Effector CD8-positive, alpha-beta T cell (primary cell): ENCODE measurements around the gene PRSS22.

Experiments used
- DNase-seq: peaks from one replicate; lab custom pipeline; 2025; lab: John Stamatoyannopoulos, UW
- total RNA-seq, 4 experiments: gene quantifications; one replicate each; lab custom pipeline; 2026; lab: John Stamatoyannopoulos, UW

Gene PRSS22
- 0.09 to 0.78 (median 0.43) reads per million in 4 experiments for total RNA-seq

GRCh38 chr16:2857451-2858244 is at the start of gene PRSS22:
Gene PRSS22, minus strand, starts transcription at chr16:2858170. Its CDS starts 66 bp downstream, at chr16:2858104.
- DNase-seq, result no peak

- DNase-seq, result peak; percentile 27
Measured at GRCh38 chr16:2907084-2907753, 49.2 kb upstream of the PRSS22 start.

- DNase-seq, result no peak
Measured at GRCh38 chr16:2905988-2906387, 48.0 kb upstream of the PRSS22 start.

- peak; percentile 89 for DNase-seq
Measured at GRCh38 chr16:2905241-2905987, 47.4 kb upstream of the PRSS22 start.

GRCh38 chr16:2904922-2905240 is 46.9 kb upstream of the PRSS22 start:
- no peak for DNase-seq

GRCh38 chr16:2904100-2904921 is 46.3 kb upstream of the PRSS22 start:
- peak; percentile 47 for DNase-seq

GRCh38 chr16:2902337-2903130 is 44.6 kb upstream of the PRSS22 start:
- DNase-seq, result no peak

- no peak for DNase-seq
Measured at GRCh38 chr16:2900526-2901075, 42.6 kb upstream of the PRSS22 start.

GRCh38 chr16:2899564-2900072 is 41.6 kb upstream of the PRSS22 start:
- no peak for DNase-seq

- no peak for DNase-seq
Measured at GRCh38 chr16:2898831-2899563, 41.0 kb upstream of the PRSS22 start.

- DNase-seq, result no peak
Measured at GRCh38 chr16:2897110-2897509, 39.1 kb upstream of the PRSS22 start.

GRCh38 chr16:2896480-2897010 is 38.6 kb upstream of the PRSS22 start:
- DNase-seq, result no peak

GRCh38 chr16:2895813-2896212 is 37.8 kb upstream of the PRSS22 start:
- DNase-seq, result no peak

- DNase-seq, result no peak
Measured at GRCh38 chr16:2894231-2894630, 36.3 kb upstream of the PRSS22 start.

- no peak for DNase-seq
Measured at GRCh38 chr16:2884041-2884451, 26.1 kb upstream of the PRSS22 start.

GRCh38 chr16:2883458-2883908 is 25.5 kb upstream of the PRSS22 start:
- DNase-seq, result no peak

GRCh38 chr16:2882650-2883457 is 24.9 kb upstream of the PRSS22 start, which contains the start of gene FLYWCH2:
Gene FLYWCH2, plus strand, starts transcription at chr16:2883215. Its CDS starts 13,235 bp downstream, at chr16:2896450.
- DNase-seq, result peak; percentile 98
